ENCODE data around the gene FAM47E. TPM values are rescaled to one million over a fixed set of nuclear protein-coding genes. Genes with fewer than 3 reads are reported as not detected.
A peak's percentile ranks its signal among the peaks of the same experiment; 100 is the strongest.

The FAM47E gene
- total and polyA plus RNA-seq, 2 of the 13 experiments (the other 11 are each of a cell fraction or from before 2014, with no cell fraction given) = 0.33 to 0.66 TPM

DNA sequence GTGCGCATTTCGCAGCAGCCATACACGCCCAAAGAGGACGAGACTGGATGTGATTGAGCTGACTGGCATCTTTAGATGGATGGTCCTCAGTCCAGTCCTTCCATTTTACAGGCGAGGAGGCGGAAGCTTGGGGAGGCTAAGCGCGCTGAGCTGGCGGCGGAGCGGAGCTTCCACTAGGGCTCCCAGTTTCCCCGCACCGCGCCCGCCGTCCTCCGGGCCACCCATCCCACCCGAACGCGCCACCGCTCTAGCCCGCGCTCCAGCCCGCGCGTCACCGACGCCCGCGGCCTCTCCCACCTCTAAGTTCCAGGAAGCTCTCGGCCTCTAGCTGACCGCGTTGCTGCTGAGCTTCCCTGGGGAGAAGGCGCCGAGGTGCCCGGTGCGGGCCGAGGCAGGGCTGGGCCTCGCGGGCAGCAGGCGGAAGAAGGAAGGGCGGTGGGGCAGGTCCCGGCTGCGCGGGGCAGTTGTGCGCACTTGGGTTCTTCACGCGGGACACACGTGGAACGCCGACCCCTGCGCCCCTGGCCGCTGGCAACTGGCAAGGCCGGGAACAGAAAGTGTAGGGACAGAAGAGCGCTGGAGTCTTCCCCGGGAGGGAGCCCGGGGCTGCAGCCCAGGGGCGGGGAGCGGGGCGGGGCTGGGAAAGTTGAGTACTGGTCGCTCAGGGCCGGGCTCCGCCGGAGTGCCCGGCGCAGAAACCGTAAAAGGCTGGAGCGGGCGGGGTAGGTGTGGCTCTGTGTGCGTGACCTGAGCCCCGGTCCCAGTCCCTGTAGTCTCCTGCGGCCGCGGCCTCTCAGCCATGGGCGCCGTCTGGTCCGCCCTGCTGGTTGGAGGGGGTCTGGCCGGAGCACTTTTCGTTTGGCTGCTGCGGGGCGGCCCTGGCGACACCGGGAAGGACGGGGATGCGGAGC is 54.7 kb downstream of the FAM47E start, which contains the start of gene STBD1 (continued):
- TF ChIP-seq, protein P1, sequence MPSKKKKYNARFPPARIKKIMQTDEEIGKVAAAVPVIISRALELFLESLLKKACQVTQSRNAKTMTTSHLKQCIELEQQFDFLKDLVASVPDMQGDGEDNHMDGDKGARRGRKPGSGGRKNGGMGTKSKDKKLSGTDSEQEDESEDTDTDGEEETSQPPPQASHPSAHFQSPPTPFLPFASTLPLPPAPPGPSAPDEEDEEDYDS (CRISPR knock-in tag; IDR thresholded peaks at IDR 0.05) = peak; percentile 55; the same call in 1 of the 2 replicates
- TF ChIP-seq SMYD3 (CRISPR knock-in tag; IDR thresholded peaks at IDR 0.05) (0 out of 2 replicates have a peak, but pooled peaks have one; percentile 35), ZNF12 (CRISPR knock-in tag; IDR thresholded peaks at IDR 0.05) (peak; percentile 45; the same call in 1 of the 2 replicates), ZNF264 (CRISPR knock-in tag; IDR thresholded peaks at IDR 0.05) (no peak), ZNF263 (CRISPR knock-in tag; IDR thresholded peaks at IDR 0.05) (no peak; the same call in none of the 2 replicates), HNRNPLL (IDR thresholded peaks at IDR 0.05; ENCODE audit: low read depth, low read length, poor library complexity, severe bottlenecking) (peak; percentile 99), ZNF83 (CRISPR knock-in tag; IDR thresholded peaks at IDR 0.05; ENCODE audit: borderline replicate concordance) (no peak), CREB1 (IDR thresholded peaks at IDR 0.05) (no peak), CREB1 (CRISPR knock-in tag; IDR thresholded peaks at IDR 0.05) (no peak), ZNF616 (CRISPR knock-in tag; IDR thresholded peaks at IDR 0.05; ENCODE audit: low read depth) (no peak), ZNF30 (CRISPR knock-in tag; IDR thresholded peaks at IDR 0.05) (no peak), ZNF589 (CRISPR knock-in tag; conservative IDR thresholded peaks at IDR 0.05) (0 out of 2 replicates have a peak, but pooled peaks have one; percentile 63), KMT2A (CRISPR knock-in tag; IDR thresholded peaks at IDR 0.05) (peak; percentile 88; the same call in 1 of the 2 replicates), TARDBP (CRISPR knock-in tag; IDR thresholded peaks at IDR 0.05) (no peak), HNRNPL (IDR thresholded peaks at IDR 0.05; ENCODE audit: low read depth, low read length) (0 out of 2 replicates have a peak, but pooled peaks have one; percentile 48), KDM5A (IDR thresholded peaks at IDR 0.05; ENCODE audit: borderline replicate concordance, low read length) (no peak), ZNF720 (CRISPR knock-in tag; IDR thresholded peaks at IDR 0.05) (no peak), MEIS2 (CRISPR knock-in tag; IDR thresholded peaks at IDR 0.05) (peak; percentile 48; the same call in 1 of the 2 replicates)
- TF ChIP-seq, protein P2, sequence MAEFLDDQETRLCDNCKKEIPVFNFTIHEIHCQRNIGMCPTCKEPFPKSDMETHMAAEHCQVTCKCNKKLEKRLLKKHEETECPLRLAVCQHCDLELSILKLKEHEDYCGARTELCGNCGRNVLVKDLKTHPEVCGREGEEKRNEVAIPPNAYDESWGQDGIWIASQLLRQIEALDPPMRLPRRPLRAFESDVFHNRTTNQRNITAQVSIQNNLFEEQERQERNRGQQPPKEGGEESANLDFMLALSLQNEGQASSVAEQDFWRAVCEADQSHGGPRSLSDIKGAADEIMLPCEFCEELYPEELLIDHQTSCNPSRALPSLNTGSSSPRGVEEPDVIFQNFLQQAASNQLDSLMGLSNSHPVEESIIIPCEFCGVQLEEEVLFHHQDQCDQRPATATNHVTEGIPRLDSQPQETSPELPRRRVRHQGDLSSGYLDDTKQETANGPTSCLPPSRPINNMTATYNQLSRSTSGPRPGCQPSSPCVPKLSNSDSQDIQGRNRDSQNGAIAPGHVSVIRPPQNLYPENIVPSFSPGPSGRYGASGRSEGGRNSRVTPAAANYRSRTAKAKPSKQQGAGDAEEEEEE (CRISPR knock-in tag; IDR thresholded peaks at IDR 0.05; ENCODE audit: borderline replicate concordance) = no peak
- TF ChIP-seq, protein P3, sequence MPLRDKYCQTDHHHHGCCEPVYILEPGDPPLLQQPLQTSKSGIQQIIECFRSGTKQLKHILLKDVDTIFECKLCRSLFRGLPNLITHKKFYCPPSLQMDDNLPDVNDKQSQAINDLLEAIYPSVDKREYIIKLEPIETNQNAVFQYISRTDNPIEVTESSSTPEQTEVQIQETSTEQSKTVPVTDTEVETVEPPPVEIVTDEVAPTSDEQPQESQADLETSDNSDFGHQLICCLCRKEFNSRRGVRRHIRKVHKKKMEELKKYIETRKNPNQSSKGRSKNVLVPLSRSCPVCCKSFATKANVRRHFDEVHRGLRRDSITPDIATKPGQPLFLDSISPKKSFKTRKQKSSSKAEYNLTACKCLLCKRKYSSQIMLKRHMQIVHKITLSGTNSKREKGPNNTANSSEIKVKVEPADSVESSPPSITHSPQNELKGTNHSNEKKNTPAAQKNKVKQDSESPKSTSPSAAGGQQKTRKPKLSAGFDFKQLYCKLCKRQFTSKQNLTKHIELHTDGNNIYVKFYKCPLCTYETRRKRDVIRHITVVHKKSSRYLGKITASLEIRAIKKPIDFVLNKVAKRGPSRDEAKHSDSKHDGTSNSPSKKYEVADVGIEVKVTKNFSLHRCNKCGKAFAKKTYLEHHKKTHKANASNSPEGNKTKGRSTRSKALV (CRISPR knock-in tag; IDR thresholded peaks at IDR 0.05) = peak; percentile 96
- TF ChIP-seq, protein P4, sequence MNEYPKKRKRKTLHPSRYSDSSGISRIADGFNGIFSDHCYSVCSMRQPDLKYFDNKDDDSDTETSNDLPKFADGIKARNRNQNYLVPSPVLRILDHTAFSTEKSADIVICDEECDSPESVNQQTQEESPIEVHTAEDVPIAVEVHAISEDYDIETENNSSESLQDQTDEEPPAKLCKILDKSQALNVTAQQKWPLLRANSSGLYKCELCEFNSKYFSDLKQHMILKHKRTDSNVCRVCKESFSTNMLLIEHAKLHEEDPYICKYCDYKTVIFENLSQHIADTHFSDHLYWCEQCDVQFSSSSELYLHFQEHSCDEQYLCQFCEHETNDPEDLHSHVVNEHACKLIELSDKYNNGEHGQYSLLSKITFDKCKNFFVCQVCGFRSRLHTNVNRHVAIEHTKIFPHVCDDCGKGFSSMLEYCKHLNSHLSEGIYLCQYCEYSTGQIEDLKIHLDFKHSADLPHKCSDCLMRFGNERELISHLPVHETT (CRISPR knock-in tag; conservative IDR thresholded peaks at IDR 0.05) = 0 out of 2 replicates have a peak, but pooled peaks have one; percentile 23
- TF ChIP-seq, protein P5, sequence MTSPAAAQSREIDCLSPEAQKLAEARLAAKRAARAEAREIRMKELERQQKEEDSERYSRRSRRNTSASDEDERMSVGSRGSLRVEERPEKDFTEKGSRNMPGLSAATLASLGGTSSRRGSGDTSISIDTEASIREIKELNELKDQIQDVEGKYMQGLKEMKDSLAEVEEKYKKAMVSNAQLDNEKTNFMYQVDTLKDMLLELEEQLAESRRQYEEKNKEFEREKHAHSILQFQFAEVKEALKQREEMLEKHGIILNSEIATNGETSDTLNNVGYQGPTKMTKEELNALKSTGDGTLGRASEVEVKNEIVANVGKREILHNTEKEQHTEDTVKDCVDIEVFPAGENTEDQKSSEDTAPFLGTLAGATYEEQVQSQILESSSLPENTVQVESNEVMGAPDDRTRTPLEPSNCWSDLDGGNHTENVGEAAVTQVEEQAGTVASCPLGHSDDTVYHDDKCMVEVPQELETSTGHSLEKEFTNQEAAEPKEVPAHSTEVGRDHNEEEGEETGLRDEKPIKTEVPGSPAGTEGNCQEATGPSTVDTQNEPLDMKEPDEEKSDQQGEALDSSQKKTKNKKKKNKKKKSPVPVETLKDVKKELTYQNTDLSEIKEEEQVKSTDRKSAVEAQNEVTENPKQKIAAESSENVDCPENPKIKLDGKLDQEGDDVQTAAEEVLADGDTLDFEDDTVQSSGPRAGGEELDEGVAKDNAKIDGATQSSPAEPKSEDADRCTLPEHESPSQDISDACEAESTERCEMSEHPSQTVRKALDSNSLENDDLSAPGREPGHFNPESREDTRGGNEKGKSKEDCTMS (CRISPR knock-in tag; conservative IDR thresholded peaks at IDR 0.05) = no peak
